MM.1S (cell line): ENCODE data around the gene CDKN2A.

Experiments used
- EZH2 ChIP-seq: fragments of 300-600 bp; sonication (generic); optimal IDR thresholded peaks from 2 replicates; pipeline ENCODE3; 2017; ENCODE audit warnings: low read depth, mild to moderate bottlenecking, antibody characterized with exemption, low read length, mixed read lengths
- TF ChIP-seq, protein P1 (sequence below): fragments of 300-600 bp; sonication (generic); IDR thresholded peaks from 2 replicates; pipeline ENCODE4 v1.5.1; 2016; ENCODE audit warnings: antibody characterized with exemption, low read length, mixed read lengths

DNA sequence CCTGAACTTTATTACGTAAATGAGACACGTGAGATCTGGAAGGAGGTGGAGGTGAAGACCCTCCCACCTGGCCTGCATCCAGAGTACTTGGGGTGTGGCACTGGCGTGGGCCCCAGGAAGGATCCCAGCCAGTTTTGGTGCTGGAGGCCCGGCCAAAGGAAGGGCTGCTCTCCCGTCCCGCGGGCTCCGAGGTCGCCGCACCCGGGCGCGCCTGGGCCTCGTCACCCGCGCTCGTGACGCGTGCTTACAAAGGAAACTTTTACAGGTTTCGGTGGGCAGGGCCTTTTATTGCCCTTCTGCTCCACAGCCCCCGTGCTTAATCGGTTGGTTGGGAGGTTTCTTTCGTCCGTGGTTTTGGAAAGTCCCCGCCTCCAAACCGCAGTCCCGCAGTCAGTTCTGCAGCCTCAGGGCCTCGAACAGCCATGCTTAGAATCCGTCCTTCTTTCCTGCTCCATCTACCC lies 29.2 kb downstream of the CDKN2A start:
- TF ChIP-seq, protein P1, sequence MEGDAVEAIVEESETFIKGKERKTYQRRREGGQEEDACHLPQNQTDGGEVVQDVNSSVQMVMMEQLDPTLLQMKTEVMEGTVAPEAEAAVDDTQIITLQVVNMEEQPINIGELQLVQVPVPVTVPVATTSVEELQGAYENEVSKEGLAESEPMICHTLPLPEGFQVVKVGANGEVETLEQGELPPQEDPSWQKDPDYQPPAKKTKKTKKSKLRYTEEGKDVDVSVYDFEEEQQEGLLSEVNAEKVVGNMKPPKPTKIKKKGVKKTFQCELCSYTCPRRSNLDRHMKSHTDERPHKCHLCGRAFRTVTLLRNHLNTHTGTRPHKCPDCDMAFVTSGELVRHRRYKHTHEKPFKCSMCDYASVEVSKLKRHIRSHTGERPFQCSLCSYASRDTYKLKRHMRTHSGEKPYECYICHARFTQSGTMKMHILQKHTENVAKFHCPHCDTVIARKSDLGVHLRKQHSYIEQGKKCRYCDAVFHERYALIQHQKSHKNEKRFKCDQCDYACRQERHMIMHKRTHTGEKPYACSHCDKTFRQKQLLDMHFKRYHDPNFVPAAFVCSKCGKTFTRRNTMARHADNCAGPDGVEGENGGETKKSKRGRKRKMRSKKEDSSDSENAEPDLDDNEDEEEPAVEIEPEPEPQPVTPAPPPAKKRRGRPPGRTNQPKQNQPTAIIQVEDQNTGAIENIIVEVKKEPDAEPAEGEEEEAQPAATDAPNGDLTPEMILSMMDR = no peak
- no peak for TF ChIP-seq EZH2
